Measurements from ENCODE around the gene ARL11.
"Not testable (repeated sequence)": the region's sequence is repeated elsewhere in the genome, so short reads cannot be mapped to it uniquely, and the experiment has no call there.

The ARL11 gene

DNA sequence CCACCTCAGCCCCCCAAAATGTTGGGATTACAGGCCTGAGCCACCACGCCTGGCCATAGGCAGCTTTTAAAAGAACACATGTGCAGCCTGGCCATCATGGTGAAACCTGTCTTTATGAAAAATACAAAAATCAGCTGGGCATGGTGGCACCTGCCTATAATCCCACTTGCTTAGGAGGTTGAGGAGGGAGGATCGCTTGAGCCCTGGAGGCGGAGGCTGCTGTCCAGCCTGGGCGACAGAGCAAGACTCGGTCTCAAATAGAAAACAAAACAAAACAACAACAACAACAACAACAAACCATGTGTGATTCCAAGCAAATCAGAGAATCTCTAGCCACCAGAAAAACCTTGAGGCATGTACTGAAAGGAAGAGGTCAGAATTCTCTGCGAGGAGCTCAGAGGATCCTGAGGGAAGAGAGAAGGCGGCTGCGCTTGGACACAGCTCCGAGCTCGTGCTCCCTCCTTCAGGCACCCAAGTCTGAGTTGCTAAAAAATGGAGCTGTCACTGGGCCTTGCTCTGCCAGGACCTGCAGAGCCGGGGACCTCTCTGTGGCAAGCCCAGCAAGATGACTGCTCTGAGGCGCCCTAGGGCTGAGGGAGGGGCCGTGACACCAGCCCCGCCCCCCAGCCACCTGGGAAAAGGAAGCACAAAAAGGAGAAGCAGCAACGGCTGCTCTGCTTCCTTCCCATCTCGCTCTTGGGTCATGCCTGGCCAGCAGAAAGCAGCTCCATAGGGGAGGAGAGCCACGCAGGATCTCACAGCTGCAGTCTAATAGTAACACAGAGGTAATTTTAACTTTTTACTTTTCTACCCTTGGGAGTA, at the start of gene ARL11:
TSS of gene ARL11 (plus strand) at position 677 of the 822 bp plus-strand sequence. CDS start 1,941 bp downstream, outside the sequence.
- no peak for DNase-seq

DNA sequence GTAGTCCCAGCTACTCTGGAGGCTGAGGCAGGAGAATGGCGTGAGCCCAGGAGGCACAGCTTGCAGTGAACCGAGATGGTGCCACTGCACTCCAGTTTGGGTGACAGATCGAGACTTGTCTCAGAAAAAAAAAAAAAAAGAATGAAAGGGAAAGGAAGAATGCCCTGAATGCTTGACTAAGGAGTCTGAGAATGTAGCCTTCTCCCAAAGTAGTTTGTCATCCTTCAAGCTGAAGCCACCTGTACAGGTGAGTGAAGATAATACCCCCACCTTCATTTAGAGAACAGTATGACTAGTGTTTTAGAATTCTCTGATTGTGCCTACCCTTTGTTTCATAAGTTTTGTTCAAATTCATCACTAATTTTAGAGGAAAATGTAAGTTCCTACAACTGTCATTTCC, 48.8 kb upstream of the ARL11 start:
- DNase-seq, result no peak

DNA sequence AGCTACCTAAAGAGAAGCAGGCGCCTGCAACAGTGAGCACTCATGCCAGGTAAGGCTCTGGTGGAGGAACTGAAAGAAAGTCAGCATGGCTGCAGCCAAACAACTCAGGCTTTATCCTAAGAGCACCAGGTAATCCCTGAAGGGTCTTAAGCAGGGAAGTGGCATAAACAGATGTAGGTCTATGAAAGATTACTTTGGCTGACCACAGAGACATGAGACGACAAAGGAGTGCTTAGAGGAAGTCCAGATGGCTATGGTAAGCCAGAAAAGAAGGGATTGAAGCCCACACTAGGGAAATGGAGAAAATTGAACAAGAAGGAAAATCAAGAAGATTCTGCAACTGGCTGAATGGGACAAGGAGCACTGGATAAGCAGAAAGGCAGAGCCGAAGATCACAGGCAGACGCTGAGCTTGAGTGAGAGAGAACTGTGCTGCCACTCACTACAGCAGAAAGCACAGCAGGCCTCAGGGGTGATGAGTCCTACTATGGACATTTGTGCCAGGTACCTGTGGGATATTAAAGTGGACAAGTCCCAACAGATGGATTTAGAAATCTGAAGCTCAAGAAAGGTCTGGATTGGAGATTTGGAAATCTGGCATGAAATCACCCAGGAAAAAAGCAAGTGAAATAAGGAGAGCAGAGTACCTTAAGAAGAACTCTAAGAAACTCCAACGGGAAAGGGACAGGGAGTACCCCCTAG, 47.2 kb upstream of the ARL11 start:
- DNase-seq, result peak; percentile 89

DNA sequence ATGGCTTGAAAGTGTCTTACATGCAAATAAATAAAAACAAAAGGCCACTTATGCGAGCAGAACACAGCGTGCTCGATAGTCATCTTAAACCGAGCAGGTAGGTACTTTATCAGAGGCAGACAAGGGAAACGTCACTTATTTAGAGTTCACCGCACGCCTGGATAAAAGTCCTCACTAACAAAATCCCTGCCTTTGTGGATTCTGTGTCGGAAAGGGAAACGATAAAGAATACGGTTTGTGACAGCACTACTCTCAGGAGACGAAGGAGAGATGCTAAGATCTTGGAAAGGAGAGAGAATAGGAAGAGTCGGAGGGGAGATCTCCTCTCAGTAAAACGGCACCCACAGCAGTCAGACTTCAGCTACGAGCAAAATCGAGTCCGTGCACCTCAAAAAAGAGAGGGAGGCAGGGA, 43.5 kb upstream of the ARL11 start:
- no peak for DNase-seq

DNA sequence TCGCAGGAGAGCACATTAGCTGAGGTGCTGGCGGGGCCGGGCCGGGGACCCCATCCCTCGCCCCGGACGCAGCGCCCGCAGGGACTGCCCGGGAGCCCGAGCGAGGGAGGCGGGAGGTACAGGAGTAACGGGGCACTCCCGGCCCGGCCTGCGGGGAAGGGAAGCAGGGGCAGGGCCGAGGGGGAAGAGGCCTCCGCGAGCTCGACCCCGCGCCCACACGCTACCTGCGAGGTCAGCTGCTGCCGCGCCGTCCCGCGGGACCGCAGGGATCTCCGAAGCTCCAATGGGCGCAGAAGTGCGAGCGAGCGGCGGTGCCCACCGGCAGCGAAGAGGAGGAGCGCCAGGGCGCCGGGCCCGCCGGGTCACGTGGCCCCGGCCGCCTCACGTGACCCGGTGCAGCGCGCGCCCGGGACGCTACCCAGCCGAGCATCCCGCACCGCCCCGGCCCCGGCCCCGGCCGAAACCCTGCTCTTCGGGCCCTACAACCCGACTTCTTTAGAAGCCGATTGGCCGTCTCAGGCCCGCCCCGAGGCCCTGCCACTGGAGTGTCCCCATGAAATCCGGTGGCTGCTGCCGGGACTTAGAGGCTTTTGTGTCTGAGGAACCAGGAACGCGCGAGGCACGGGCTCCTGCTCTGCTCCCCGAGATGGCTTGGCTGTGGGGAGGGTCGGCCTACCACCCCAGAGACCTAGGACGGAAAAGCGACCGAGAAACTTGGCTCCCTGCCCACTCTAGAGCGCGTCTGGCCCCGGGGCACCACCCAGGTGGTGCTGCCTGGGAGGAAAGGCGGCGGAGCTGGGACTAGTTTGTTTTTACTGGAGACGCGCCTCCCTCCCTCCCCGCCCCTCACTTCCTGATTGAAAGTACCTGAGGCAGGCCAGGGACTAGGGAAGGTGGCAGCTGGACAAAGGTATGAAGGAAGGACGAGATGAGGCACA, 42.8 kb upstream of the ARL11 start, which contains the start of gene RCBTB1:
TSS of gene RCBTB1 (minus strand) at position 339 of the 938 bp plus-strand sequence. CDS start 18,279 bp downstream, outside the sequence.
- no peak for DNase-seq

DNA sequence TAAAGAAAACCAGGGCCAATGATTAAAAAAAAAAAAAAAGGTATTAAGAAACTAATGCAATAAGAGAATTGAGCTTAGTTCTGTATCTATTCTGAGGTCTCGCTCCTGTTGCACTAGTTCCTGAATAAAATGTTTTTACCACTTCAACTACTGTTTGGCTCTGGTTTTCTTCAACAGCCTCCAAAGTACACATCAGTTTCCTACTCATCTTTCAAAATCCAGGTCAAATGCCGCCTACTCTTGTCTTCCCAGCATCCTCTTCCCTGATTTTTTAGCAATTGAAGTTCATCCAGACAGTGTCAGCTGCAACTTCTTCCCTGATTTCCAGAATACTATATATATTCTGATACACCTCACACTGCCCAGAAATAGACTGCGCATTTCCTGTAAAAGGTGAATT, 41.6 kb upstream of the ARL11 start:
- no peak for DNase-seq

DNA sequence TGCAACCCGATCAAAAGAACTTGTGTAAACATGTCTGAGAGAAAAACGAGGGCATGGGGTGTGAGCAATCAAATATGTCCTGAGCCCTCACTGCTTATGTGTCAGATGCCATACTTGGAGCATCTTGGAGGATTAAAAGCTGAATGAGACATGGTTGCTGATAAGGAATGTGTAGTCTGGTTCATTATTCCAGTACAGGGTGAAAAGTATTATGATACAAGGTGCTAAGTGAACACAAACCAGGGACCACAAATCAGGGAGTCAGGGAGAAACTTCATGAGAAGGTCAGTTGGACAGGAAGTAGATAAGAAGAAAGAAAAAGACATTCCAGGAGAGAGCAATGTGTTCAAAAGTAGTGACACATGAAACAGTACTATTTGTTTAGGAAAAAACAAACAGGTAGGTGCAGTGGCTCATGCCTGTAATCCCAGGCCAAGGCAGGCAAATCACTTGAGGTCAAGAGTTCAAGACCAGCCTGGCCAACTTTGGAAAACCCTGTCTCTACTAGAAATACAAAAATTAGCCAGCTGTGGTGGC, 40.9 kb upstream of the ARL11 start:
- DNase-seq, result no peak

DNA sequence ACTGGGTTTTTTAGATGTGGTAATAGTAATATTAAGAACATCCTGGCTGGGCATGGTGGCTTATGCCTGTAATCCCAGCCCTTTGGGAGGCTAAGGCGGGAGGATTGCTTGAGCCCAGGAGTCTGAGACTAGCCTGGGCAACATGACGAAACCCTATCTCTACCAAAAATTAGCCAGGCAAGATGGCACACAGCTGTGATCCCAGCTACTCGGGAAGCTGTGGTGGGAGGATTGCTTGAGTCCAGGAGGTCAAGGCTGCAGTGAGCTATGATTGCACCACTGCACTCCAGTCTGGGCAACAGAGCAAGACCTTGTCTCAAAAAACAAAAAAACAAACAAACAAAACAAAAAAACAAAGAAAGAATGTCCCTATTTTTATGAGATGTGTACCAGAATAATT, 37.6 kb upstream of the ARL11 start:
- not testable (repeated sequence) for DNase-seq

DNA sequence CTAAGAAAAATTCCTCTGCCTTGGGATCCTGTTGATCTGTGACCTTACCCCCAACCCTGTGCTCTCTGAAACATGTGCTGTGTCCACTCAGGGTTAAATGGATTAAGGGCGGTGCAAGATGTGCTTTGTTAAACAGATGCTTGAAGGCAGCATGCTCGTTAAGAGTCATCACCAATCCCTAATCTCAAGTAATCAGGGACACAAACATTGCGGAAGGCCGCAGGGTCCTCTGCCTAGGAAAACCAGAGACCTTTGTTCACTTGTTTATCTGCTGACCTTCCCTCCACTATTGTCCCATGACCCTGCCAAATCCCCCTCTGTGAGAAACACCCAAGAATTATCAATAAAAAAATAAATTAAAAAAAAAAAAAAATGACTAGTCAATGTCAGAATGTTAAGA, 34.4 kb upstream of the ARL11 start:
- DNase-seq, result not testable (repeated sequence)

DNA sequence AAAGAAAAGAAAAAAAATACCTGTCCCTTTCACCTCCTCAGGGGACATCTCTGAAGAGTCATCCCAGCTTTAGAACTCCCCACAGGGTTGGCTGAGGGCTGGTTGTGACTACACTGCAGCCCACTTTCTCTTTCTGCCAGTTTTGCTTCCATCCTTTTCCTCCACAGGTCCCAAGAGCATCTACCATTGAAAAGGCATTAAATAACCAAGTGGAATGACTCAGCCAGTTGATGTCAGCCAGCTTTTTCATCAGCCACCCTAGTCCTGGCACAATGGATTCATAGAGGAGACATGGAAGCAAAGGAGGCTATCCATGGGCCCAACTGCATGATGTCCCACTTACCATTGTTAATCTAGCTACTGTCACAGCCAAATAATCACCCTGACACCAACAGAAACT, 33.7 kb upstream of the ARL11 start:
- no peak for DNase-seq

DNA sequence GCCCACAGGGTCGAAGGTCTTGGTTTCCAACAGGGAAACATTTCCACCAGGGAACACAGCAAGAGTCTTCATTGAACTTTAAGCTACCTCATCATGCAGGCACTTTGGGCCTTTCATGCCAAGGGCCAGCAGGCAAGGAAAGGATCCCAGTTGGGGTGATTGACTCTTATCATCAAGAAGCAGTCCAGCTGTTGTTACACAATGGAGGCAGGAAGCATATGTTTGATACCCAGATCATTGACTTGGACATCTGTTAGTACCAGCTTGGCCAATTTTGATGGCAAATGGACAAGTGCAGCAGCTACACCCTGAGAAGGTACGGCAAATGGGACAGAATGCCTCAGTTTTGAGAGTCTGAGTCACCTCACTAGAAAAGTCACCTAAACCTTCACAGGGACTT, 32.1 kb upstream of the ARL11 start:
- DNase-seq, result peak; percentile 90

DNA sequence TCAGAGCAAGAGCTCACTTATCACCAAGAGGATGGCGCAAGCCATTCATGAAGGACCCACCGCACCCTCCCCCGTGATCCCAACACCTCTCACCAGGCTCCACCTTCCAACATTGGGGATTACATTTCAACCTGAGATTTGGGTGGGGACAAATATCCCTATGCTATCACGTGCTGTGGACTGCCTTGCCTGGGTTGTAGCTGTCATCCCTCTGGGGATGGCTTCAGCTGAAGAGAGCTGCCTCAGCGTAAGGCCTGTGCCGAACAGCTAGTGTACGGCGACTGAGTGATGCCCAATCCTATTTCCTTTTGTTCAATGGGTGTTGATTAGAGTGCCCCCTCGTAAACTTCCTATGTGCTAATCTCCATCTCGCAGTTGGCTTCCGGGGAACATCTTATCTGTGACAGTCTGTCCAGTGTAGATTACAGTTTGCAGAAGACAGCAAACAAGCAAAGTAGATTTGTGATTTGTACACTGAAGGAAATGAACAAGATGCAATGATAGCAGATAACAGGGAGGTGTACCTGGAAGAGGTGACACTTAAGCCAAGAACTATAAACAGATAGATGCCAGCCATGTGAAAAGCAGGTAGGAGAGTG, 31.2 kb upstream of the ARL11 start:
- no peak for DNase-seq

DNA sequence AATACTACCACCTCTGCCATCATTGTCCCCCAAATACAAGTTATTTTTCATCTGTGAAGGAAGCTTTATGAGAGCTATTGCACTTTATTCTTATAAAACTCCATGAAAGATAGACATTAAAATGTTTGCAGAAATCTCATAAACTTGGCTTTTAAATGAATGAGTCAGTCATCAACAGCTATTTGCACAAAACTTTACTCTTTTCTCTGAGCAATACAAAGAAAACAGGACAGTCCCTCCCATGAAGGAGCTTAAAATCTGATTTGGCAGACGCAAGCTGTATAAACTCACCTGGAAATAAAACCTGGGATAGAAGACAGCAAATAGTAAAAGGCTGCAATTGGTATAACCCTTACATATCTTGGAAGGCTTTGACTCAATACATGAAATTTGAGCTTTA, 26.3 kb upstream of the ARL11 start:
- no peak for DNase-seq

DNA sequence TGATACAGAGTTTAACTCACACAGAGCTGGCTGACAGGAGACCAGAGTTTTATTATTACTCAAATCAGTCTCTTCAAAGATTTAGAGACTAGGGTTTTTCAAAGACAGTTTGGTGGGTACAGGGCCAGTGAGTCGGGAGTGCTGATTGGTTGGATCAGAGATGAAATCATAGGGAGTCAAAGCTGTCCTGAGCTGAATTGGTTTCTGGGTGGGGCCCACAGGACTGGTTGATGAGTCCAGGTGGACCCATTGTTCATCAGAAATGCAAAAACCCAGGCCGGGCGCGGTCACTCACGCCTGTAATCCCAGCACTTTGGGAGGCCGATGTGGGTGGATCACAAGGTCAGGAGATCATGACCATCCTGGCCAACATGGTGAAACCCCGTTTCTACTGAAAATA, 25.7 kb upstream of the ARL11 start:
- DNase-seq, result not testable (repeated sequence)

DNA sequence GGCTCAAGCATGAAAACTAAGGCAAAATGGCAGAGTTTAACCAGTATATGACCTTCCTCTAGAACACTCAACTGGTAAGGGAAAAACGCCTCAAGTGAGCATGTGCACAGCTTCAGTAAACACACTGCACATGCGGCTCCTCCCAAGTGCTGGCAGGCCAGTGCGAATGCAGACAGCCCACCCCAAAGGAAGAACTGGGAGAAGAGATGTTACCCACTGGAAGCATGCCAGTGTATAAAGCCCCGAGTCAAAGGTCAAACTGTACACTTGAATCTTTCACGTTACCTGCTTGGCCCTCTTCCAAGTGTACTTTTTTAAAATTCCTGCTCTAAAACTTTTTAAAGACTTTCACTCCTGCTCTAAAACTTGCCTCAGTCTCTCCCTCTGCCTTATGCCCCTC, 23.7 kb upstream of the ARL11 start:
- DNase-seq, result no peak

DNA sequence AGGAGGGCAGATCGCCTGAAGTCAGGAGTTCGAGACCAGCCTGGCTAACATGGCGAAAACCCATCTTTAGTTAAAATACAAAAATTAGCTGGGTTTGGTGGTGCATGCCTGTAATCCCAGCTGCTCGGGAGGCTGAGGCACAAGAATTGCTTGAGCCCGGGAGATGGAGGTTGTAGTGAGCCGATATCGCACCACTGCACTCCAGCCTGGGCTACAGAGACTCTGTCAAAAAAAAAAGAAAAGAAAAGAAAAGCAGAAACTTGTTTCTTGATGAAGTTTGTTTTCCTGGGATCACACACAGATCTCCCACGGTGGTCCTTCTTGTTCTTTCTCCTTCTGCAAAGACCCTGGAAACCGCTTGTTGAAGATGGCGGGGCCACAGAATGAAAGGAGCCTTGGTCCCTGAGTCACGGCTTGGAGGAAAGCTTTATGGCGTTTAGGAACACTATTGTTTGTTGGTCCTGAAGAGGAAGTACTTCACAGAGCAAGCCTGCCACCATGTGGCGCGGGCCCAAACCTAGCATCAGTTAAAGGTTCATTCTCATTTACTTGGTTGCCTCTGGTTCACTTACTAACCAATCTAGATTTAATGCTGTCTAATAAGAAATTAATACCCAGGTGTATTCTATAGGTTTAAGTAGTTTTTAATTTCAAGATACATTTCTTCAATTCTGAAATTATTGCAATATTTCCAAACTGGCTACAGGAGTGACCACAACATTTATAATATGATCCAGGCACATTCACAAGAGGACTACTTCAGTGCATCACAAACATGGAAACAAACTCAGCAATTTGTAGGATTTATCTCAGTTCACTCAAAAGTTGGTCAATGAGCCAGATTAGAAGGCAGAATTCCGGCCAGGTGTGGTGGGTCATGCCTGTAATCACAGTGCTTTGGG, 21.3 kb upstream of the ARL11 start:
- DNase-seq, result peak; percentile 42

DNA sequence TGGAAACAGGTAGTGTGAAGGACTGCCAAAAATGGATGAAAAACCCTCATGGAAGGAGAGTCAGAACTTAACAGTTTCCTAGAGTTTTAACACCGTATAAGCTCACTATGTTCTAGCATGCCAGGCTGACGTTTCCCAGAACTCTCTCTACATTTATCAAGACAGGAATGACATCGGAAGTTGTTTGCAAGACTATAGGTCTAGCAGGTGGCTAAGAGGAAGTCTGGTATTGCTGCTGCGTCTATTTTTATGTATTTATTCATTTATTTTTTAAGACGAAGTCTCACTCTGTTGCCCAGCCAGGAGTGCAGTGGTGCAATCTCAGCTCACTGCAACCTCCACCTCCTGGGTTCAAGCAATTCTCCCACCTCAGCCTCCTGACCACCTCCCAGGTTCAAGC, 20.5 kb upstream of the ARL11 start:
- DNase-seq, result no peak

DNA sequence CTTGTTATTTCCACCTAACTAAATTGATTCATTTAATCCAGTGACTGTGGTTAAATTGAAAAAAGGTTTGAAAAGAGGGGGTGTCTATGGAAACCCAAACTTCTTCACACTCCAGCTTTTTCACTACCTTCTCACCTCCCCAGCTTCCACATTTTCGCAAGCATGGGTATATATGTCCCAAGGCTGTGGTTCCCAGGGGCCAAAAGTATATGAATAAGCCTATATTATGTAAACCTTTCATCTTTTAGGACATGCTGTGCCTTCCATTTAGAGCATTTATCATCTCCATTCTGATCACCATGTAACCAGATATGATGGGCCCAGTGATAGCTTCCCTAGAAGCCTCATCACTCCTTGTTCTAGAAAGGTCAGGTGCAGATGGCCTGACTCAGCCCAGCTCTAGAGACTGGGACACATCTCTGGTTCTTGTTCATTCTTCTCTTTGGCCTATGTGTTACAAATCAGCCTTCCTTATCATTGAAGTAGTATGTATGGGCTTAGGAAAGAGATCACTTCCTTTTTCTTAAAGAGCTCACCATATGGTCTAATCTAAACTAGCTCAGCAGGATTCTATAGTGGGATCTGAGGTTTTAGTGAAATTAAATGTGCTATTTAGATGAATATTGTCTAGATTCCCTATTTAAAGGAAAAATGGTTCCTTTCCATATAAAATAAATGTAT, 19.5 kb upstream of the ARL11 start:
- DNase-seq, result no peak

DNA sequence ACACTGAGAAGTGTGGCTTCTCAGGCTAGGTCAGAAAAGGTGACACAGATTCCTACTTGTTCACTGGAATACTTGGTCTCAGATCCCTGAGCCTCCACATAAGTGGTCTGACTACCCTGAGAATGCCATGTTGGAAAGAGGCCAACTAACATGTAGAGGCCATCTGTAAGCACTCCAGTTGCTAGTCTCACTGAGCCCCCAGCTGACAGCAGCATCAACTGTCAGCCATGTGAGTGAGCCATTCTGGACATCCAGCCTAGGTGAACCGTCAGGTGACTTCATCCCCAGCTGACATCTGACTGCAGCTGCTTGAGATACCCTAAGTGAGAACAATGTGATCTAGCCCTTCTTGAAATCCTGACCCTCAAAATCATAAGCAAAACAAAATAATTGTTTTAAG, 18.1 kb upstream of the ARL11 start:
- DNase-seq, result peak; percentile 96

DNA sequence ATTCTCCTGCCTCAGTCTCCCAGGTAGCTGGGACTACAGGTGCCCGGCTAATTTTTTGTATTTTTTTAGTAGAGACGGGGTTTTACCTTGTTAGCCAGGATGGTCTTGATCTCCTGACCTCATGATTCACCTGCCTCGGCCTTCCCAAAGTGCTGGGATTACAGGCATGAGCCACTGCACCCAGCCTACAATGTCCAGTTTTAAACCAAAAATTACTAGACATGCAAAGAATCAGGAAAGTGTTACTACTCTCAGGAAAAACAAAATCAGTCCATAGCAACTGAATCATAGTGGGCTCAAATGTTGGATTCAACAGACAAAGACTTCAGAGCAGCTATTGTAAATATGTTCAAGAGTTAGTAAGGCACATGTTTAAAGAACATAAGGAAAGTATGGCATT, 16.3 kb upstream of the ARL11 start:
- not testable (repeated sequence) for DNase-seq
